HEK293 (cell line): ENCODE results near the gene AKT3.

Source experiments
- CTCF ChIA-PET: fragments of 350-600 bp; formaldehyde crosslinking; extraction: SDS; loops from one replicate; lab custom pipeline; 2021; ENCODE audit warnings: antibody characterized with exemption; lab: Yijun Ruan, JAX
- POLR2A ChIA-PET: fragments of 300-600 bp; formaldehyde crosslinking; extraction: SDS; loops from one replicate; lab custom pipeline; 2020; ENCODE audit warnings: antibody characterized with exemption, inconsistent platforms; lab: Yijun Ruan, JAX
- H3K27ac ChIP-seq: fragments of 200-500 bp; sonication (Bioruptor generic); 2 replicates; pipeline ENCODE4 v1.5.1; 2014; ENCODE audit warnings: low read depth, low read length, control low read depth, inconsistent platforms; ENCODE audit errors: extremely low read depth
- H3K36me3 ChIP-seq, 2 experiments: fragments of 200-500 bp in 1 of 2; sonication (Bioruptor generic) in 1 of 2; 1 replicate in 1 of 2; 2 replicates in 1 of 2; pipeline ENCODE4 v1.5.1; 2014 to 2017; ENCODE audit warnings: inconsistent platforms in 2 of 2, low read length in 2 of 2; ENCODE audit not compliant: control insufficient read depth in 2 of 2, insufficient read depth in 1 of 2
- H3K4me1 ChIP-seq: fragments of 200-500 bp; sonication (Bioruptor generic); 2 replicates; pipeline ENCODE4 v1.5.1; 2014; ENCODE audit warnings: mild to moderate bottlenecking, low read length, inconsistent platforms; ENCODE audit not compliant: control insufficient read depth, insufficient read depth
- H3K4me3 ChIP-seq: 2 replicates; pipeline ENCODE4 v1.5.1; 2011; ENCODE audit warnings: low read depth, mild to moderate bottlenecking, control low read depth, low read length, moderate library complexity
- H3K9me3 ChIP-seq: fragments of 200-500 bp; sonication (Bioruptor generic); 2 replicates; pipeline ENCODE4 v1.5.1; 2014; ENCODE audit warnings: low read depth, low read length, inconsistent platforms; ENCODE audit not compliant: control insufficient read depth, insufficient read depth
- BCL11B ChIP-seq: fragments of 450-650 bp; formaldehyde crosslinking; IDR thresholded peaks from 2 replicates; pipeline ENCODE4 v1.5.1; 2016; ENCODE audit warnings: low read depth, missing biosample characterization, missing genetic modification characterization
- CTCF ChIP-seq: fragments of 450-650 bp; formaldehyde crosslinking; IDR thresholded peaks from 2 replicates; pipeline ENCODE4 v1.5.1; 2016; ENCODE audit warnings: missing biosample characterization, missing genetic modification characterization
- FEZF1 ChIP-seq: fragments of 450-650 bp; formaldehyde crosslinking; IDR thresholded peaks from 2 replicates; pipeline ENCODE4 v1.5.1; 2016; ENCODE audit warnings: missing biosample characterization, missing genetic modification characterization
- MEIS1 ChIP-seq: sonication (generic); formaldehyde crosslinking; IDR thresholded peaks from 2 replicates; pipeline ENCODE4 v1.8.1; 2022; ENCODE audit warnings: missing genetic modification reagents, mild to moderate bottlenecking, borderline replicate concordance
- RBAK ChIP-seq: fragments of 450-650 bp; formaldehyde crosslinking; IDR thresholded peaks from 2 replicates; pipeline ENCODE4 v1.5.1; 2016; ENCODE audit warnings: missing biosample characterization, missing genetic modification characterization
- SCRT1 ChIP-seq: fragments of 450-650 bp; formaldehyde crosslinking; IDR thresholded peaks from 2 replicates; pipeline ENCODE4 v1.5.1; 2016; ENCODE audit warnings: missing biosample characterization, missing genetic modification characterization, borderline replicate concordance
- SP3 ChIP-seq: fragments of 450-650 bp; formaldehyde crosslinking; IDR thresholded peaks from 2 replicates; pipeline ENCODE4 v1.5.1; 2016; ENCODE audit warnings: missing biosample characterization, missing genetic modification characterization
- ZBTB17 ChIP-seq: fragments of 450-650 bp; formaldehyde crosslinking; IDR thresholded peaks from 2 replicates; pipeline ENCODE4 v1.5.1; 2016; ENCODE audit warnings: missing biosample characterization, missing genetic modification characterization
- ZFP3 ChIP-seq: fragments of 450-650 bp; formaldehyde crosslinking; IDR thresholded peaks from 2 replicates; pipeline ENCODE4 v1.5.1; 2016; ENCODE audit warnings: low read depth, missing biosample characterization, missing genetic modification characterization
- ZFP37 ChIP-seq: fragments of 450-650 bp; formaldehyde crosslinking; IDR thresholded peaks from 2 replicates; pipeline ENCODE4 v1.5.1; 2016; ENCODE audit warnings: missing biosample characterization, missing genetic modification characterization
- ZFP41 ChIP-seq: fragments of 450-650 bp; formaldehyde crosslinking; IDR thresholded peaks from 2 replicates; pipeline ENCODE4 v1.5.1; 2016; ENCODE audit warnings: missing biosample characterization, missing genetic modification characterization, borderline replicate concordance
- ZNF121 ChIP-seq: fragments of 450-650 bp; formaldehyde crosslinking; IDR thresholded peaks from 2 replicates; pipeline ENCODE4 v1.5.1; 2016; ENCODE audit warnings: missing biosample characterization, missing genetic modification characterization
- ZNF138 ChIP-seq: fragments of 450-650 bp; formaldehyde crosslinking; IDR thresholded peaks from 2 replicates; pipeline ENCODE4 v1.5.1; 2016; ENCODE audit warnings: missing biosample characterization, missing genetic modification characterization, borderline replicate concordance
- ZNF24 ChIP-seq: fragments of 450-650 bp; formaldehyde crosslinking; IDR thresholded peaks from 2 replicates; pipeline ENCODE4 v1.5.1; 2016; ENCODE audit warnings: missing biosample characterization, missing genetic modification characterization
- ZNF248 ChIP-seq: fragments of 450-650 bp; formaldehyde crosslinking; IDR thresholded peaks from 2 replicates; pipeline ENCODE4 v1.5.1; 2017; ENCODE audit warnings: missing biosample characterization, missing genetic modification characterization
- ZNF292 ChIP-seq: fragments of 450-650 bp; formaldehyde crosslinking; IDR thresholded peaks from 2 replicates; pipeline ENCODE4 v1.5.1; 2016; ENCODE audit warnings: low read depth, missing biosample characterization, missing genetic modification characterization, borderline replicate concordance
- ZNF311 ChIP-seq: fragments of 450-650 bp; formaldehyde crosslinking; IDR thresholded peaks from 2 replicates; pipeline ENCODE4 v1.5.1; 2017; ENCODE audit warnings: missing biosample characterization, missing genetic modification characterization, borderline replicate concordance
- ZNF335 ChIP-seq: fragments of 450-650 bp; formaldehyde crosslinking; conservative IDR thresholded peaks from 2 replicates; pipeline ENCODE4 v1.5.1; 2016; ENCODE audit warnings: missing biosample characterization, missing genetic modification characterization
- ZNF513 ChIP-seq: fragments of 450-650 bp; IDR thresholded peaks from 2 replicates; pipeline ENCODE4 v1.5.1; 2018; ENCODE audit warnings: missing biosample characterization, missing genetic modification characterization
- ZNF555 ChIP-seq: fragments of 450-650 bp; formaldehyde crosslinking; conservative IDR thresholded peaks from 2 replicates; pipeline ENCODE4 v1.5.1; 2017; ENCODE audit warnings: missing biosample characterization, mild to moderate bottlenecking, missing genetic modification characterization, inconsistent platforms
- ZNF560 ChIP-seq: fragments of 450-650 bp; formaldehyde crosslinking; IDR thresholded peaks from 2 replicates; pipeline ENCODE4 v1.5.1; 2017; ENCODE audit warnings: missing biosample characterization, missing genetic modification characterization, borderline replicate concordance
- ZNF571 ChIP-seq: fragments of 450-650 bp; formaldehyde crosslinking; IDR thresholded peaks from 2 replicates; pipeline ENCODE4 v1.5.0; 2017; ENCODE audit warnings: missing biosample characterization, missing genetic modification characterization
- ZNF610 ChIP-seq: fragments of 450-650 bp; formaldehyde crosslinking; IDR thresholded peaks from 2 replicates; pipeline ENCODE4 v1.5.1; 2016; ENCODE audit warnings: missing biosample characterization, missing genetic modification characterization, borderline replicate concordance
- ZNF624 ChIP-seq: fragments of 450-650 bp; formaldehyde crosslinking; IDR thresholded peaks from 2 replicates; pipeline ENCODE4 v1.5.1; 2017; ENCODE audit warnings: missing biosample characterization, missing genetic modification characterization
- ZNF704 ChIP-seq: fragments of 450-650 bp; formaldehyde crosslinking; IDR thresholded peaks from 2 replicates; pipeline ENCODE4 v1.5.1; 2016; ENCODE audit warnings: missing biosample characterization, missing genetic modification characterization
- ZNF76 ChIP-seq: fragments of 450-650 bp; formaldehyde crosslinking; IDR thresholded peaks from 2 replicates; pipeline ENCODE4; 2016; ENCODE audit warnings: low read depth, missing biosample characterization, missing genetic modification characterization, borderline replicate concordance
- TF ChIP-seq, protein P1 (sequence below): fragments of 450-650 bp; formaldehyde crosslinking; IDR thresholded peaks from 2 replicates; pipeline ENCODE4 v1.5.1; 2016; ENCODE audit warnings: missing biosample characterization, missing genetic modification characterization

AKT3 gene

GRCh38 chr1:243850202-243850451 lies at the start of gene AKT3:
Gene AKT3, minus strand, starts transcription at chr1:243850243. Its CDS starts 7,073 bp downstream, at chr1:243843170.
- H3K9me3 ChIP-seq, result no peaks in the 10 kb centered on the region
- TF ChIP-seq BCL11B (tag by site-specific recombination) (no peak), ZFP41 (tag by site-specific recombination) (no peak), ZNF24 (tag by site-specific recombination) (no peak), ZNF624 (tag by site-specific recombination) (no peak), ZFP37 (no peak), SCRT1 (tag by site-specific recombination) (no peak), ZNF76 (no peak), FEZF1 (tag by site-specific recombination) (no peak), RBAK (tag by site-specific recombination) (no peak), ZNF292 (tag by site-specific recombination) (no peak), ZNF610 (tag by site-specific recombination) (no peak), ZNF555 (tag by site-specific recombination) (no peak), ZNF248 (tag by site-specific recombination) (no peak), ZNF121 (tag by site-specific recombination) (no peak), ZNF560 (no peak), ZNF311 (no peak), ZFP3 (no peak), CTCF (tag by site-specific recombination) (no peak), SP3 (no peak)
- H3K4me1 ChIP-seq, result peaks cover 18% of the 10 kb centered on the region
- ChIA-PET POLR2A (interaction anchor here (0.7 to 1.0 kb wide), 6 partner anchors 12 to 365 kb away, joined by 3 to 8 read pairs (median 4); no protein-coding TSS in a partner anchor), CTCF (interaction anchor here (0.6 kb wide), 1 partner anchor 1043 kb away, joined by 3 read pairs; no protein-coding TSS in a partner anchor)
- H3K36me3 ChIP-seq, result no peaks in the 10 kb centered on the region
- H3K4me3 ChIP-seq, result peak within 1 kb of the TSS; percentile 89
- peak within 1 kb of the TSS; percentile 99 for H3K27ac ChIP-seq

- Histone ChIP-seq H3K4me1 (peaks cover 3% of the 10 kb centered on the region; the same call in 1 of the 2 replicates), H3K27ac (no peak overlapping the region), H3K4me3 (no peak overlapping the region), H3K36me3 (no peaks in the 10 kb centered on the region), H3K9me3 (no peaks in the 10 kb centered on the region)
- ChIA-PET CTCF (no interaction called here), POLR2A (no interaction called here)
- TF ChIP-seq ZNF138 (no peak), MEIS1 (no peak), ZNF571 (tag by site-specific recombination) (no peak), ZNF704 (tag by site-specific recombination) (no peak), ZNF335 (tag by site-specific recombination) (no peak), ZBTB17 (tag by site-specific recombination) (peak; percentile 82), ZNF513 (tag by site-specific recombination) (no peak)
- TF ChIP-seq, protein P1, sequence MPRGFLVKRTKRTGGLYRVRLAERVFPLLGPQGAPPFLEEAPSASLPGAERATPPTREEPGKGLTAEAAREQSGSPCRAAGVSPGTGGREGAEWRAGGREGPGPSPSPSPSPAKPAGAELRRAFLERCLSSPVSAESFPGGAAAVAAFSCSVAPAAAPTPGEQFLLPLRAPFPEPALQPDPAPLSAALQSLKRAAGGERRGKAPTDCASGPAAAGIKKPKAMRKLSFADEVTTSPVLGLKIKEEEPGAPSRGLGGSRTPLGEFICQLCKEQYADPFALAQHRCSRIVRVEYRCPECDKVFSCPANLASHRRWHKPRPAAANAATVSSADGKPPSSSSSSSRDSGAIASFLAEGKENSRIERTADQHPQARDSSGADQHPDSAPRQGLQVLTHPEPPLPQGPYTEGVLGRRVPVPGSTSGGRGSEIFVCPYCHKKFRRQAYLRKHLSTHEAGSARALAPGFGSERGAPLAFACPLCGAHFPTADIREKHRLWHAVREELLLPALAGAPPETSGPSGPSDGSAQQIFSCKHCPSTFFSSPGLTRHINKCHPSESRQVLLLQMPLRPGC, result no peak
Observed at GRCh38 chr1:243898278-243898677, 48.2 kb upstream of the AKT3 start.
